Esophagus (tissue), 2 donors: ENCODE results near the gene OLFML2A. TPM values are rescaled to one million over a fixed set of nuclear protein-coding genes. Genes with fewer than 3 reads are reported as not detected.
"Not testable (repeated sequence)": the region's sequence is repeated elsewhere in the genome, so short reads cannot be mapped to it uniquely, and the experiment has no call there.

Source experiments
- H3K27ac ChIP-seq, 2 donors: one replicate each; pipeline ENCODE4 v1.5.1; 2013; ENCODE audit warnings: low read depth in 2 of 2, mild to moderate bottlenecking in 2 of 2, inconsistent platforms in 1 of 2, low read length in 1 of 2, moderate library complexity in 1 of 2
- H3K27me3 ChIP-seq, 2 donors: one replicate each; pipeline ENCODE4 v1.6.1; 2013; ENCODE audit warnings: low read length in 2 of 2, control low read depth in 1 of 2, mild to moderate bottlenecking in 1 of 2; ENCODE audit not compliant: insufficient read depth in 2 of 2, control insufficient read depth in 1 of 2
- H3K36me3 ChIP-seq, 2 donors: one replicate each; pipeline ENCODE4 v1.6.1; 2013; ENCODE audit warnings: low read length in 1 of 2; ENCODE audit not compliant: control insufficient read depth in 2 of 2, insufficient read depth in 2 of 2
- H3K4me1 ChIP-seq, 2 donors: one replicate each; pipeline ENCODE4 v1.6.1; 2013; ENCODE audit warnings: low read length in 1 of 2; ENCODE audit not compliant: control insufficient read depth in 2 of 2, insufficient read depth in 2 of 2
- H3K4me3 ChIP-seq, 2 donors: one replicate each; pipeline ENCODE4 v1.5.1; 2013; ENCODE audit warnings: low read length in 2 of 2, mild to moderate bottlenecking in 2 of 2, low read depth in 1 of 2, moderate library complexity in 1 of 2
- H3K9me3 ChIP-seq, 2 donors: one replicate each; pipeline ENCODE4 v1.6.1; 2013; ENCODE audit warnings: mild to moderate bottlenecking in 2 of 2, low read depth in 1 of 2, low read length in 1 of 2, moderate library complexity in 1 of 2; ENCODE audit not compliant: control insufficient read depth in 2 of 2, insufficient read depth in 1 of 2
- WGBS, 2 donors: extraction: QIAGEN DNeasy Blood & Tissue Kit; methylation state at CpG; one replicate each; pipeline ENCODE4 v1.1.7; 2013; 5-methylcytosine and 5-hydroxymethylcytosine counted together
- polyA plus RNA-seq, 2 donors: library from polyadenylated mRNA; stranded (reverse); fragments of 200-250 nt; gene quantifications; one replicate each; pipeline ENCODE4 v1.2.3, GENCODE V29; 2013
- donor health status: healthy with polysubstance abuse.
- donor health status: Bipolar disorder and iron deficiency.

Gene OLFML2A
- 1 to 10 TPM; 3.7 to 5.2 TPM for polyA plus RNA-seq

GRCh38 chr9:124776954-124777648 lies at the start of gene OLFML2A:
OLFML2A (plus strand) TSS chr9:124777133; CDS start chr9:124777271, 138 bp downstream.
- peak within 1 kb of the TSS; percentile 36 to 51 for H3K27ac ChIP-seq
- H3K36me3 ChIP-seq: no peaks in the 10 kb centered on the region
- WGBS, 2 donors: 1% methylated on average over 56 to 87 of the region's 87 CpGs
- peaks cover 0 to 6% of the 10 kb centered on the region in 2 donors for H3K4me1 ChIP-seq
- no peaks in the 10 kb centered on the region for H3K9me3 ChIP-seq
- no peaks in the 10 kb centered on the region for H3K27me3 ChIP-seq
- H3K4me3 ChIP-seq: peak within 1 kb of the TSS; percentile 46 to 66

GRCh38 chr9:124730772-124731171 lies 46.2 kb upstream of the OLFML2A start:
- H3K4me3 ChIP-seq: no peak overlapping the region
- WGBS, 2 donors: 92 to 95% methylated on average over 2 of the region's 2 CpGs

GRCh38 chr9:124733964-124734740 lies 42.8 kb upstream of the OLFML2A start:
- peak overlapping the region; percentile 26 to 65 for H3K27ac ChIP-seq
- H3K36me3 ChIP-seq: no peaks in the 10 kb centered on the region
- no peaks in the 10 kb centered on the region for H3K4me1 ChIP-seq
- WGBS, 2 donors: 68 to 72% methylated on average over 14 of the region's 14 CpGs
- no peak overlapping the region for H3K4me3 ChIP-seq
- no peaks in the 10 kb centered on the region for H3K27me3 ChIP-seq
- no peaks in the 10 kb centered on the region for H3K9me3 ChIP-seq

More at GRCh38 chr9:124730772-124731171, 46.2 kb upstream of the OLFML2A start:
- H3K4me1 ChIP-seq: no peaks in the 10 kb centered on the region
- H3K27me3 ChIP-seq: no peaks in the 10 kb centered on the region
- H3K27ac ChIP-seq: no peak overlapping the region
- H3K36me3 ChIP-seq: no peaks in the 10 kb centered on the region
- H3K9me3 ChIP-seq: no peaks in the 10 kb centered on the region

- H3K27ac ChIP-seq: peak overlapping the region; percentile 26 to 65
- H3K9me3 ChIP-seq, H3K27me3 ChIP-seq, H3K4me3 ChIP-seq, H3K4me1 ChIP-seq, H3K36me3 ChIP-seq: not testable (repeated sequence)
- 81% methylated on average over 7 of the region's 7 CpGs for WGBS, 2 donors
Observed at GRCh38 chr9:124734741-124735083, 42.2 kb upstream of the OLFML2A start.

- Histone ChIP-seq H3K27ac (peak overlapping the region; percentile 26 to 65), H3K9me3 (no peaks in the 10 kb centered on the region), H3K36me3 (no peaks in the 10 kb centered on the region), H3K4me3 (no peak overlapping the region), H3K4me1 (no peaks in the 10 kb centered on the region), H3K27me3 (no peaks in the 10 kb centered on the region)
Observed at GRCh38 chr9:124735121-124735520, 41.8 kb upstream of the OLFML2A start.

GRCh38 chr9:124738075-124738474 lies 38.9 kb upstream of the OLFML2A start:
- H3K27ac ChIP-seq, H3K36me3 ChIP-seq, H3K4me1 ChIP-seq, H3K9me3 ChIP-seq, H3K27me3 ChIP-seq, H3K4me3 ChIP-seq: not testable (repeated sequence)
- 97% methylated on average over 7 of the region's 7 CpGs for WGBS, 2 donors

GRCh38 chr9:124739360-124739759 lies 37.6 kb upstream of the OLFML2A start:
- Histone ChIP-seq H3K9me3 (no peaks in the 10 kb centered on the region), H3K36me3 (no peaks in the 10 kb centered on the region), H3K4me3 (no peak overlapping the region), H3K27me3 (no peaks in the 10 kb centered on the region), H3K27ac (no peak overlapping the region), H3K4me1 (no peaks in the 10 kb centered on the region)
- 80 to 92% methylated on average over 2 of the region's 2 CpGs for WGBS, 2 donors

- WGBS, 2 donors: 94 to 95% methylated on average over 4 of the region's 4 CpGs
- no peaks in the 10 kb centered on the region for H3K36me3 ChIP-seq
- H3K4me3 ChIP-seq: no peak overlapping the region
- H3K4me1 ChIP-seq: no peaks in the 10 kb centered on the region
- no peaks in the 10 kb centered on the region for H3K9me3 ChIP-seq
- no peaks in the 10 kb centered on the region for H3K27me3 ChIP-seq
- H3K27ac ChIP-seq: no peak overlapping the region
Observed at GRCh38 chr9:124741149-124741548, 35.8 kb upstream of the OLFML2A start.

GRCh38 chr9:124741662-124742061 lies 35.3 kb upstream of the OLFML2A start:
- Histone ChIP-seq H3K9me3 (no peaks in the 10 kb centered on the region), H3K36me3 (no peaks in the 10 kb centered on the region), H3K4me1 (no peaks in the 10 kb centered on the region), H3K27me3 (no peaks in the 10 kb centered on the region), H3K4me3 (no peak overlapping the region), H3K27ac (no peak overlapping the region)
- 71 to 73% methylated on average over 4 of the region's 4 CpGs for WGBS, 2 donors

GRCh38 chr9:124742940-124743339 lies 34.0 kb upstream of the OLFML2A start:
- Histone ChIP-seq H3K27ac (no peak overlapping the region), H3K9me3 (no peaks in the 10 kb centered on the region), H3K36me3 (no peaks in the 10 kb centered on the region), H3K4me1 (no peaks in the 10 kb centered on the region), H3K27me3 (no peaks in the 10 kb centered on the region), H3K4me3 (no peak overlapping the region)
